ENCODE results near the gene DCLK2.

The DCLK2 gene

GRCh38 chr4:150252306-150252705 is 174.1 kb downstream of the DCLK2 start:
- Histone ChIP-seq H3K4me1 (ENCODE audit: low read length) (no peaks in the 10 kb centered on the region), H3K9ac (ENCODE audit: low read length) (no peak overlapping the region), H3K79me2 (ENCODE audit: low read length) (no peaks in the 10 kb centered on the region), H4K20me1 (ENCODE audit: insufficient read depth, low read length) (no peaks in the 10 kb centered on the region), H2AFZ (ENCODE audit: low read depth, low read length) (no peak overlapping the region), H3K27ac (ENCODE audit: low read length) (no peak overlapping the region), H3K9me3 (ENCODE audit: insufficient read depth, low read length) (no peaks in the 10 kb centered on the region), H3K27me3 (ENCODE audit: low read depth, low read length) (no peaks in the 10 kb centered on the region), H3K4me3 (ENCODE audit: low read length) (no peak overlapping the region), H3K4me2 (ENCODE audit: low read length) (no peak overlapping the region), H3K36me3 (replicated peaks; ENCODE audit: low read depth, low read length) (no peaks in the 10 kb centered on the region)
- TF ChIP-seq EZH2phosphoT487 (IDR thresholded peaks at IDR 0.05; ENCODE audit: low read depth): no peak
- TF ChIP-seq CTCF (IDR thresholded peaks at IDR 0.05; ENCODE audit: low read depth, low read length): no peak

- no peak overlapping the region for H3K27ac ChIP-seq (ENCODE audit: low read length)
- H3K27me3 ChIP-seq (ENCODE audit: low read depth, low read length): no peaks in the 10 kb centered on the region
- H3K79me2 ChIP-seq (ENCODE audit: low read length): no peaks in the 10 kb centered on the region
- no peak overlapping the region for H3K9ac ChIP-seq (ENCODE audit: low read length)
- H3K36me3 ChIP-seq (replicated peaks; ENCODE audit: low read depth, low read length): no peaks in the 10 kb centered on the region
- H3K4me3 ChIP-seq (ENCODE audit: low read length): no peak overlapping the region
- no peak overlapping the region for H2AFZ ChIP-seq (ENCODE audit: low read depth, low read length)
- no peaks in the 10 kb centered on the region for H3K4me1 ChIP-seq (ENCODE audit: low read length)
- no peaks in the 10 kb centered on the region for H3K9me3 ChIP-seq (ENCODE audit: insufficient read depth, low read length)
- TF ChIP-seq EZH2phosphoT487 (IDR thresholded peaks at IDR 0.05; ENCODE audit: low read depth) (no peak), CTCF (IDR thresholded peaks at IDR 0.05; ENCODE audit: low read depth, low read length) (no peak)
- no peaks in the 10 kb centered on the region for H4K20me1 ChIP-seq (ENCODE audit: insufficient read depth, low read length)
- H3K4me2 ChIP-seq (ENCODE audit: low read length): no peak overlapping the region
Observed at GRCh38 chr4:150252741-150253140, 174.5 kb downstream of the DCLK2 start.

GRCh38 chr4:150253416-150253815 is 175.2 kb downstream of the DCLK2 start:
- H3K36me3 ChIP-seq (replicated peaks; ENCODE audit: low read depth, low read length): no peaks in the 10 kb centered on the region
- no peak overlapping the region for H3K9ac ChIP-seq (ENCODE audit: low read length)
- H3K4me2 ChIP-seq (ENCODE audit: low read length): no peak overlapping the region
- H3K9me3 ChIP-seq (ENCODE audit: insufficient read depth, low read length): no peaks in the 10 kb centered on the region
- no peak overlapping the region for H3K4me3 ChIP-seq (ENCODE audit: low read length)
- no peak for TF ChIP-seq CTCF (IDR thresholded peaks at IDR 0.05; ENCODE audit: low read depth, low read length)
- TF ChIP-seq EZH2phosphoT487 (IDR thresholded peaks at IDR 0.05; ENCODE audit: low read depth): no peak
- no peak overlapping the region for H3K27ac ChIP-seq (ENCODE audit: low read length)
- no peaks in the 10 kb centered on the region for H3K27me3 ChIP-seq (ENCODE audit: low read depth, low read length)
- H2AFZ ChIP-seq (ENCODE audit: low read depth, low read length): no peak overlapping the region
- H3K79me2 ChIP-seq (ENCODE audit: low read length): no peaks in the 10 kb centered on the region
- no peaks in the 10 kb centered on the region for H3K4me1 ChIP-seq (ENCODE audit: low read length)
- H4K20me1 ChIP-seq (ENCODE audit: insufficient read depth, low read length): no peaks in the 10 kb centered on the region

- H3K4me3 ChIP-seq (ENCODE audit: low read length): no peak overlapping the region
- H4K20me1 ChIP-seq (ENCODE audit: insufficient read depth, low read length): no peaks in the 10 kb centered on the region
- H3K36me3 ChIP-seq (replicated peaks; ENCODE audit: low read depth, low read length): no peaks in the 10 kb centered on the region
- H3K4me2 ChIP-seq (ENCODE audit: low read length): no peak overlapping the region
- H3K27ac ChIP-seq (ENCODE audit: low read length): no peak overlapping the region
- TF ChIP-seq CTCF (IDR thresholded peaks at IDR 0.05; ENCODE audit: low read depth, low read length) (no peak), EZH2phosphoT487 (IDR thresholded peaks at IDR 0.05; ENCODE audit: low read depth) (no peak)
- H3K4me1 ChIP-seq (ENCODE audit: low read length): no peaks in the 10 kb centered on the region
- no peak overlapping the region for H2AFZ ChIP-seq (ENCODE audit: low read depth, low read length)
- no peaks in the 10 kb centered on the region for H3K27me3 ChIP-seq (ENCODE audit: low read depth, low read length)
- no peaks in the 10 kb centered on the region for H3K9me3 ChIP-seq (ENCODE audit: insufficient read depth, low read length)
- H3K79me2 ChIP-seq (ENCODE audit: low read length): no peaks in the 10 kb centered on the region
- no peak overlapping the region for H3K9ac ChIP-seq (ENCODE audit: low read length)
Observed at GRCh38 chr4:150253965-150254630, 175.9 kb downstream of the DCLK2 start.

All from OCI-LY3 (cell line).